ENCODE results near the gene SRRM4. TPM values are rescaled to one million over a fixed set of nuclear protein-coding genes. Genes with fewer than 3 reads are reported as not detected.

Gene SRRM4
- total RNA-seq, 2 experiments from 2014 or later, result not detected

DNA sequence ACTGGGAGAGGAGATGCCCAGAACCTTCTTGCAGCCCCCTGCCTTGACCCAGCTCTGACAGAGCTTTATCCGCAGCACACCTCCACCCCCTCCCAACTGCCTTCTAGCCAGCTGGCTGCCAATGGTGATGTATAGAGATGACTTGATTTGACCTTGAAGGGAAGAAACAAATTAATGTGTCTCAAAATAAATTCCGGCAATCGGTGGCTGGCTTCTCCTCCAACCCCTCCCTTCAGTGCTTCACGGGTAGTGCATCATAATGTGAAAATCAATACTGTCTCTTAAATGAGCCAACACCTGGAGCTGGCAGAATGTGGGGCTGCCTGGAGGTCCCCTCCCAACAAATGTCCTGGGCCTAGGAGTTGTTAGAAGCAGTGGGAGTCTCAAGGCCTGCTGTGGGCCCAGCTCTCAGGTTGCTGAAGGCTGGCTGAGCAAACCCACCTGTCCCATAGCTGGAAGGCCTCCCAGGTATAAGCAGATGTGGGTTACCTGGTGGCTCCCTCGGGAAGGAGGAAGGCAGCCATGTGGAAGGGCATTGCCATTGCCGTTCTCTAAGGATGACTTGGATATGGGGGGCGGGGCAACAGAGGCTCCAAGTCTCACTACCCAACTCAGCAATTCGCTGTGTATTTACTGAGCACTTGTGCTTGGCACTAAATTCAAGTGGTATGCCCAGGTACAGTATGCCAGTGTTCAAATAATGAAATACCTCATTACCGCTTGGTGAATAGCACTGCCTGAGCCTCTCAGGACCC, 220.6 kb downstream of the SRRM4 start:
- H3K4me3 ChIP-seq (ENCODE audit: low read length), result no peak overlapping the region
- H3K36me3 ChIP-seq (ENCODE audit: insufficient read depth, low read length), result no peaks in the 10 kb centered on the region
- H3K9me3 ChIP-seq (ENCODE audit: control insufficient read depth in 1 of 2, insufficient read depth in 1 of 2, low read length in 2 of 2), result no peaks in the 10 kb centered on the region
- ATAC-seq (ENCODE audit: poor library complexity) (no peak), DNase-seq (no peak)
- ChIA-PET CTCF (no interaction called here), POLR2A (no interaction called here)
- H3K9me3 Mint-ChIP-seq, result no peaks in the 10 kb centered on the region
- H3K4me1 ChIP-seq (ENCODE audit: insufficient read depth, low read length), result no peaks in the 10 kb centered on the region
- no peak overlapping the region for H3K27ac ChIP-seq (ENCODE audit: low read depth in 1 of 2, low read length in 2 of 2)
- peaks cover 0 to 2% of the 10 kb centered on the region in 2 experiments for H3K27me3 ChIP-seq (ENCODE audit: control insufficient read depth in 1 of 2, insufficient read depth in 2 of 2, low read length in 2 of 2)
- no peaks in the 10 kb centered on the region for H3K4me1 Mint-ChIP-seq (ENCODE audit: low read depth)
- intact Hi-C loops (cut with DNase I, micrococcal nuclease), result no loop called here
- TF ChIP-seq, protein P1, sequence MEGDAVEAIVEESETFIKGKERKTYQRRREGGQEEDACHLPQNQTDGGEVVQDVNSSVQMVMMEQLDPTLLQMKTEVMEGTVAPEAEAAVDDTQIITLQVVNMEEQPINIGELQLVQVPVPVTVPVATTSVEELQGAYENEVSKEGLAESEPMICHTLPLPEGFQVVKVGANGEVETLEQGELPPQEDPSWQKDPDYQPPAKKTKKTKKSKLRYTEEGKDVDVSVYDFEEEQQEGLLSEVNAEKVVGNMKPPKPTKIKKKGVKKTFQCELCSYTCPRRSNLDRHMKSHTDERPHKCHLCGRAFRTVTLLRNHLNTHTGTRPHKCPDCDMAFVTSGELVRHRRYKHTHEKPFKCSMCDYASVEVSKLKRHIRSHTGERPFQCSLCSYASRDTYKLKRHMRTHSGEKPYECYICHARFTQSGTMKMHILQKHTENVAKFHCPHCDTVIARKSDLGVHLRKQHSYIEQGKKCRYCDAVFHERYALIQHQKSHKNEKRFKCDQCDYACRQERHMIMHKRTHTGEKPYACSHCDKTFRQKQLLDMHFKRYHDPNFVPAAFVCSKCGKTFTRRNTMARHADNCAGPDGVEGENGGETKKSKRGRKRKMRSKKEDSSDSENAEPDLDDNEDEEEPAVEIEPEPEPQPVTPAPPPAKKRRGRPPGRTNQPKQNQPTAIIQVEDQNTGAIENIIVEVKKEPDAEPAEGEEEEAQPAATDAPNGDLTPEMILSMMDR (IDR thresholded peaks at IDR 0.05), result no peak
- no peak overlapping the region for H3K27ac Mint-ChIP-seq
- no peak overlapping the region for H3K4me3 Mint-ChIP-seq
- no peaks in the 10 kb centered on the region for H3K27me3 Mint-ChIP-seq
- H3K36me3 Mint-ChIP-seq (ENCODE audit: low read depth), result no peaks in the 10 kb centered on the region

DNA sequence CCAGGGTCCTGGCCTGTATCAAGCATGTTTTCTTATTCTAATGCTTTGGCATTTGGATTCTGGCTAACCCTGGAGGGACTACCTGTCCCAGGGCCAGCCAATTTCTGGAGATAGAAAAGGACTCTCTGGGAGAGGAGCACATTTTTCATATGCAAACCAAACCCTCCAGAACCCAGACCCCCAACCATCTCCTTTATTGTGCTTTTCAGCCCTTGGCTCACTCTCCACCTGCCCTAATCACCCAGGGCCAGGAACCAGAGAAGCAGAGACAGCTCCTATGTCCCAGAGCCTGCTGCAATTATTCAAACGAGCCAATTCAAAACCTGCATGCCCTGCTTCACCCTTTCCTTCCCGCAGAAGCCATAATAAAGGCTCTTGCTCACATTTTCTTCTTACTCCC, 221.2 kb downstream of the SRRM4 start:
- intact Hi-C loops (cut with DNase I, micrococcal nuclease), result no loop called here
- Mint-ChIP-seq H3K9me3 (no peaks in the 10 kb centered on the region), H3K36me3 (ENCODE audit: low read depth) (no peaks in the 10 kb centered on the region), H3K4me1 (ENCODE audit: low read depth) (no peaks in the 10 kb centered on the region), H3K27me3 (no peaks in the 10 kb centered on the region), H3K4me3 (no peak overlapping the region), H3K27ac (no peak overlapping the region)
- no peak overlapping the region for H3K4me3 ChIP-seq (ENCODE audit: low read length)
- H3K4me1 ChIP-seq (ENCODE audit: insufficient read depth, low read length), result no peaks in the 10 kb centered on the region
- H3K36me3 ChIP-seq (ENCODE audit: insufficient read depth, low read length), result no peaks in the 10 kb centered on the region
- CTCF ChIA-PET, result no interaction called here
- H3K27ac ChIP-seq (ENCODE audit: low read depth in 1 of 2, low read length in 2 of 2), result no peak overlapping the region
- peaks cover 0 to 2% of the 10 kb centered on the region in 2 experiments for H3K27me3 ChIP-seq (ENCODE audit: control insufficient read depth in 1 of 2, insufficient read depth in 2 of 2, low read length in 2 of 2)
- DNase-seq (no peak), ATAC-seq (ENCODE audit: poor library complexity) (no peak)
- H3K9me3 ChIP-seq (ENCODE audit: control insufficient read depth in 1 of 2, insufficient read depth in 1 of 2, low read length in 2 of 2), result no peaks in the 10 kb centered on the region
- TF ChIP-seq, protein P1 (IDR thresholded peaks at IDR 0.05), result no peak
- POLR2A ChIA-PET, result no interaction called here

DNA sequence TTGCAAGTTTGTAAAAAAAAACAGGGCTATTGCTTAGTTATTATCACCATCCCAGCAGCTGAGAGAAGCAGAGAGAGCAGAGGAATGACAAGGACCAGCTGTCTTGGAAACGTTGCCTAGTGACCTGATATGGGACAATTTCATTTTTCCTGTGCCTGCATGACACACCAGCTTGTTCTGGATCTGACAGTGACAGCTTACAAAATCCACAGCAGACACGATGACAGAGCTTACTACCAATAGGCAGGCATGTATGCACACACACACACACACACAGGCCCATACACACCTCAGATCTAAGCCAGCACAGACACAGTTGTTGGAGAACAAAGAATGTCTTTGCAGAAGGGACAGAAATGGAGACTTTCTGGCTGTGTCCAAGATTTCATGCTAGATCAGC, 222.8 kb downstream of the SRRM4 start:
- H3K4me1 ChIP-seq (ENCODE audit: insufficient read depth, low read length), result no peaks in the 10 kb centered on the region
- H3K4me1 Mint-ChIP-seq (ENCODE audit: low read depth), result no peaks in the 10 kb centered on the region
- H3K36me3 ChIP-seq (ENCODE audit: insufficient read depth, low read length), result no peaks in the 10 kb centered on the region
- H3K4me3 Mint-ChIP-seq, result no peak overlapping the region
- no peaks in the 10 kb centered on the region for H3K27me3 Mint-ChIP-seq
- ChIA-PET POLR2A (no interaction called here), CTCF (no interaction called here)
- TF ChIP-seq, protein P1 (IDR thresholded peaks at IDR 0.05), result no peak
- H3K36me3 Mint-ChIP-seq (ENCODE audit: low read depth), result no peaks in the 10 kb centered on the region
- no peaks in the 10 kb centered on the region for H3K9me3 Mint-ChIP-seq
- peaks cover 0 to under 1% of the 10 kb centered on the region in 2 experiments for H3K27me3 ChIP-seq (ENCODE audit: control insufficient read depth in 1 of 2, insufficient read depth in 2 of 2, low read length in 2 of 2)
- intact Hi-C loops (cut with DNase I, micrococcal nuclease), result no loop called here
- DNase-seq (no peak), ATAC-seq (ENCODE audit: poor library complexity) (no peak)
- no peak overlapping the region for H3K4me3 ChIP-seq (ENCODE audit: low read length)
- H3K9me3 ChIP-seq (ENCODE audit: control insufficient read depth in 1 of 2, insufficient read depth in 1 of 2, low read length in 2 of 2), result no peaks in the 10 kb centered on the region
- no peak overlapping the region for H3K27ac Mint-ChIP-seq
- no peak overlapping the region for H3K27ac ChIP-seq (ENCODE audit: low read depth in 1 of 2, low read length in 2 of 2)

Data from CD4-positive, alpha-beta T cell (primary cell).